ENCODE data around the gene TACC2. TPM values are rescaled to one million over a fixed set of nuclear protein-coding genes. Genes with fewer than 3 reads are reported as not detected.
A peak's percentile ranks its signal among the peaks of the same experiment; 100 is the strongest.

TACC2 gene
- total RNA-seq = 100 to 1,000 TPM; 247 to 286 TPM

GRCh38 chr10:121988361-121989324 is at the start of gene TACC2:
Gene TACC2, plus strand, starts transcription at chr10:121989163. Its CDS starts 32,819 bp downstream, at chr10:122021982.
- Histone ChIP-seq H3K9me3 (peaks cover 0 to 10% of the 10 kb centered on the region in 2 donors), H3K27me3 (no peaks in the 10 kb centered on the region), H3K36me3 (no peaks in the 10 kb centered on the region), H3K27ac (peak within 1 kb of the TSS; percentile 15 to 74), H3K4me3 (no peak within 1 kb of the TSS), H3K4me1 (peaks cover 0 to 7% of the 10 kb centered on the region in 2 donors)
- TF ChIP-seq CTCF (IDR thresholded peaks at IDR 0.05) = no peak
- no peak for DNase-seq (ENCODE audit: low spot score)

GRCh38 chr10:121941532-121941931 is 47.4 kb upstream of the TACC2 start:
- Histone ChIP-seq H3K27ac (no peak overlapping the region), H3K9me3 (no peaks in the 10 kb centered on the region), H3K4me3 (no peak overlapping the region), H3K27me3 (no peaks in the 10 kb centered on the region), H3K4me1 (no peaks in the 10 kb centered on the region), H3K36me3 (no peaks in the 10 kb centered on the region)
- DNase-seq (ENCODE audit: low spot score) = no peak
- no peak for TF ChIP-seq CTCF (IDR thresholded peaks at IDR 0.05)

- no peak for DNase-seq (ENCODE audit: low spot score)
- H3K27ac ChIP-seq = peak overlapping the region in 1 of 2 donors; percentile 8
- no peaks in the 10 kb centered on the region for H3K27me3 ChIP-seq
Measured at GRCh38 chr10:121942749-121943416, 46.1 kb upstream of the TACC2 start.

GRCh38 chr10:121947343-121948330 is 41.3 kb upstream of the TACC2 start:
- Histone ChIP-seq H3K27me3 (no peaks in the 10 kb centered on the region), H3K36me3 (no peaks in the 10 kb centered on the region), H3K4me1 (no peaks in the 10 kb centered on the region), H3K4me3 (no peak overlapping the region), H3K9me3 (no peaks in the 10 kb centered on the region), H3K27ac (no peak overlapping the region)
- DNase-seq (ENCODE audit: low spot score) = no peak
- TF ChIP-seq CTCF (IDR thresholded peaks at IDR 0.05) = no peak

More at GRCh38 chr10:121942749-121943416, 46.1 kb upstream of the TACC2 start:
- Histone ChIP-seq H3K36me3 (no peaks in the 10 kb centered on the region), H3K4me3 (no peak overlapping the region), H3K4me1 (no peaks in the 10 kb centered on the region), H3K9me3 (no peaks in the 10 kb centered on the region)
- TF ChIP-seq CTCF (IDR thresholded peaks at IDR 0.05) = no peak

GRCh38 chr10:121949049-121949448 is 39.9 kb upstream of the TACC2 start:
- no peak overlapping the region for H3K4me3 ChIP-seq
- TF ChIP-seq CTCF (IDR thresholded peaks at IDR 0.05) = no peak
- no peaks in the 10 kb centered on the region for H3K36me3 ChIP-seq
- H3K27ac ChIP-seq = no peak overlapping the region
- H3K4me1 ChIP-seq = no peaks in the 10 kb centered on the region
- DNase-seq (ENCODE audit: low spot score) = no peak
- H3K27me3 ChIP-seq = no peaks in the 10 kb centered on the region
- no peaks in the 10 kb centered on the region for H3K9me3 ChIP-seq
